A673 (cell line): ENCODE data around the gene LRTM2.

Experiments used
- EZH2 ChIP-seq: fragments of 200-600 bp; sonication (generic); IDR thresholded peaks from 2 replicates; pipeline ENCODE4 v1.6.1; 2017; ENCODE audit warnings: borderline replicate concordance, low read depth, mild to moderate bottlenecking, mixed read lengths, antibody characterized with exemption, low read length; ENCODE audit not compliant: poor library complexity, severe bottlenecking
- TF ChIP-seq, protein P1 (sequence below): fragments of 300-800, 200-600 bp; sonication (generic); conservative IDR thresholded peaks from 2 replicates; pipeline ENCODE4 v1.5.1; 2017; ENCODE audit warnings: low read depth, mild to moderate bottlenecking, antibody characterized with exemption, low read length, moderate library complexity, mixed read lengths

DNA sequence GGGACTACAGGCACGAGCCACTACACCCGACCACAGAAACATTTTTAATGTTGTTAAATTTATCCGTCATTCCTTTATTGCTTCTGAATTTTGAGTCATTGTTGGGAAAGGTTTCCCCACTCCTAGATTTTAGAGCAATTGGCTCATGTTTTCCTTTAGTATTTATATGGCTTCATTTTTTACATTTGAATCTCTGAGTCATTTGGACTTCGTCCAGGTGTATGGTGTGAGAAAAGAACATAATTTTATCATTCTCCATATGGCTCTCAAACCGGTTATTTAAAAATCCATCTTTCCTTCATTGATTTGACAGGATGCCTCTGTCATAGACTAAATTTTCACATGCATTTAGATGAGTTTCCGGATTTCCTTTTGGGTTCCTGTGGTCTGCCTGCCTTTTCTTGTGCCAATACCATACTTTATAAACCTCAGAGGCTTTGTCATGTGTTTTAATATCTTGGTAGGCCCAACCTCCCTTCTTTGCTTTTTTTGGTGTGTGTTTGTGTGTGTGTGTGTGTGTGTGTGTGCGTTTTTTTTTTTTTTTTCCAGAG is 30.9 kb downstream of the LRTM2 start:
- TF ChIP-seq, protein P1, sequence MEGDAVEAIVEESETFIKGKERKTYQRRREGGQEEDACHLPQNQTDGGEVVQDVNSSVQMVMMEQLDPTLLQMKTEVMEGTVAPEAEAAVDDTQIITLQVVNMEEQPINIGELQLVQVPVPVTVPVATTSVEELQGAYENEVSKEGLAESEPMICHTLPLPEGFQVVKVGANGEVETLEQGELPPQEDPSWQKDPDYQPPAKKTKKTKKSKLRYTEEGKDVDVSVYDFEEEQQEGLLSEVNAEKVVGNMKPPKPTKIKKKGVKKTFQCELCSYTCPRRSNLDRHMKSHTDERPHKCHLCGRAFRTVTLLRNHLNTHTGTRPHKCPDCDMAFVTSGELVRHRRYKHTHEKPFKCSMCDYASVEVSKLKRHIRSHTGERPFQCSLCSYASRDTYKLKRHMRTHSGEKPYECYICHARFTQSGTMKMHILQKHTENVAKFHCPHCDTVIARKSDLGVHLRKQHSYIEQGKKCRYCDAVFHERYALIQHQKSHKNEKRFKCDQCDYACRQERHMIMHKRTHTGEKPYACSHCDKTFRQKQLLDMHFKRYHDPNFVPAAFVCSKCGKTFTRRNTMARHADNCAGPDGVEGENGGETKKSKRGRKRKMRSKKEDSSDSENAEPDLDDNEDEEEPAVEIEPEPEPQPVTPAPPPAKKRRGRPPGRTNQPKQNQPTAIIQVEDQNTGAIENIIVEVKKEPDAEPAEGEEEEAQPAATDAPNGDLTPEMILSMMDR: no peak
- no peak for TF ChIP-seq EZH2
